Choroid plexus epithelial cell (primary cell): ENCODE data around the gene KCTD10.
"Not testable (repeated sequence)": the region's sequence is repeated elsewhere in the genome, so short reads cannot be mapped to it uniquely, and the experiment has no call there.

Experiments
- DNase-seq: peaks from one replicate; pipeline ENCODE4 v3.0.0-alpha.2; 2010; ENCODE audit warnings: low read depth
- H3K4me3 ChIP-seq: 2 replicates; pipeline ENCODE4 v1.5.1; 2011; ENCODE audit warnings: low read depth, mild to moderate bottlenecking, control low read depth, low read length, moderate library complexity
- CTCF ChIP-seq: conservative IDR thresholded peaks from 2 replicates; pipeline ENCODE4 v1.5.1; 2011; ENCODE audit warnings: low read depth, mild to moderate bottlenecking, control low read depth, inconsistent platforms, low read length, moderate library complexity

KCTD10 gene

GRCh38 chr12:109443794-109444193 is 33.3 kb downstream of the KCTD10 start:
- no peak overlapping the region for H3K4me3 ChIP-seq
- DNase-seq, result no peak
- no peak for TF ChIP-seq CTCF

- DNase-seq, result no peak
- no peak for TF ChIP-seq CTCF
- H3K4me3 ChIP-seq, result no peak overlapping the region
These were observed 36.1 kb downstream of the KCTD10 start for GRCh38 chr12:109440851-109441490.

- not testable (repeated sequence) for H3K4me3 ChIP-seq, DNase-seq
These were observed 37.1 kb downstream of the KCTD10 start for GRCh38 chr12:109439951-109440350.

GRCh38 chr12:109439181-109439580 is 37.9 kb downstream of the KCTD10 start:
- no peak for DNase-seq
- no peak for TF ChIP-seq CTCF
- no peak overlapping the region for H3K4me3 ChIP-seq

- DNase-seq, result no peak
- TF ChIP-seq CTCF, result no peak
- no peak overlapping the region for H3K4me3 ChIP-seq
These were observed 40.9 kb downstream of the KCTD10 start for GRCh38 chr12:109436188-109436560.

- DNase-seq, result no peak
- TF ChIP-seq CTCF, result no peak
- no peak overlapping the region for H3K4me3 ChIP-seq
These were observed 41.5 kb downstream of the KCTD10 start for GRCh38 chr12:109435428-109436187.

- no peak for TF ChIP-seq CTCF
- no peak overlapping the region for H3K4me3 ChIP-seq
- DNase-seq, result no peak
These were observed 42.5 kb downstream of the KCTD10 start for GRCh38 chr12:109434582-109434981.
